ENCODE results near the gene RXFP3. TPM values are rescaled to one million over a fixed set of nuclear protein-coding genes. Genes with fewer than 3 reads are reported as not detected.

Gene RXFP3
- polyA plus RNA-seq, 1 donor (not counting 4 experiments of a cell fraction or from before 2014, with no cell fraction given): not detected

DNA sequence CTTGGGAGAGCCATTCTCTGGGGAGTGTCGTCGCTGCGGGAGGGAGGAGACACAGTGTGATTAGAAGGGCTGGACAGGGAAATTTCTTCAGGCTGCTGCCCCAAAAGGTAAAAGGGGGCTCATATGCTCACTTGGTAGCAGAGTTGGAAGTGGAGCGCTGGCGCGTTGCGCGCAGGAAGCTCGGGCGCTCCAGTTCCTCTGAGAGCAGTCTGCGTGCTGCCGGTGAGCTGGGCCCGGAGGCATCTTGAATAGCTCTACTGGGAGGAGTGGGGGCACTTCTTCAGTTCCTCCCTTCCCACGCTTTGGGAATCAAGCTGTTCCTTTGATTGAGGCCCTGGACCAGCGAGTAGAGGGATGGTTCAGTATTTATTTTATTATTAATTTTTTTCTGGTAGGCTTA lies 2.7 kb downstream of the RXFP3 start:
- DNase-seq (ENCODE audit: low read depth, low spot score): no peak
- no peak for FAIRE-seq
- no peaks in the 10 kb centered on the region for H3K9me1 ChIP-seq (ENCODE audit: control insufficient read depth, extremely low read depth, insufficient read depth, low read length)
- H3K9me3 ChIP-seq (ENCODE audit: control insufficient read depth, low read depth, low read length): no peaks in the 10 kb centered on the region
- H3K79me2 ChIP-seq (ENCODE audit: control insufficient read depth, insufficient read depth, low read length): no peaks in the 10 kb centered on the region
- no peaks in the 10 kb centered on the region for H3K36me3 ChIP-seq (ENCODE audit: control insufficient read depth in 2 of 2, extremely low read depth in 1 of 2, insufficient read depth in 2 of 2, low read length in 2 of 2)
- H3K4me2 ChIP-seq (ENCODE audit: control insufficient read depth, extremely low read depth, insufficient read depth, low read depth, low read length): no peak overlapping the region
- TF ChIP-seq, protein P1, sequence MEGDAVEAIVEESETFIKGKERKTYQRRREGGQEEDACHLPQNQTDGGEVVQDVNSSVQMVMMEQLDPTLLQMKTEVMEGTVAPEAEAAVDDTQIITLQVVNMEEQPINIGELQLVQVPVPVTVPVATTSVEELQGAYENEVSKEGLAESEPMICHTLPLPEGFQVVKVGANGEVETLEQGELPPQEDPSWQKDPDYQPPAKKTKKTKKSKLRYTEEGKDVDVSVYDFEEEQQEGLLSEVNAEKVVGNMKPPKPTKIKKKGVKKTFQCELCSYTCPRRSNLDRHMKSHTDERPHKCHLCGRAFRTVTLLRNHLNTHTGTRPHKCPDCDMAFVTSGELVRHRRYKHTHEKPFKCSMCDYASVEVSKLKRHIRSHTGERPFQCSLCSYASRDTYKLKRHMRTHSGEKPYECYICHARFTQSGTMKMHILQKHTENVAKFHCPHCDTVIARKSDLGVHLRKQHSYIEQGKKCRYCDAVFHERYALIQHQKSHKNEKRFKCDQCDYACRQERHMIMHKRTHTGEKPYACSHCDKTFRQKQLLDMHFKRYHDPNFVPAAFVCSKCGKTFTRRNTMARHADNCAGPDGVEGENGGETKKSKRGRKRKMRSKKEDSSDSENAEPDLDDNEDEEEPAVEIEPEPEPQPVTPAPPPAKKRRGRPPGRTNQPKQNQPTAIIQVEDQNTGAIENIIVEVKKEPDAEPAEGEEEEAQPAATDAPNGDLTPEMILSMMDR (optimal IDR thresholded peaks at IDR 0.05 in 1 of 3, IDR thresholded peaks at IDR 0.05 in 1 of 3, conservative IDR thresholded peaks at IDR 0.05 in 1 of 3; ENCODE audit: extremely low read depth in 1 of 3, insufficient read depth in 2 of 3, low read length in 3 of 3): no peak
- no peak for TF ChIP-seq EZH2 (IDR thresholded peaks at IDR 0.05; ENCODE audit: low read length)
- no peaks in the 10 kb centered on the region for H3K4me1 ChIP-seq (ENCODE audit: control insufficient read depth, extremely low read depth, insufficient read depth, low read length)
- H3K27me3 ChIP-seq (ENCODE audit: control insufficient read depth, extremely low read depth, insufficient read depth, low read length): peaks cover 37% of the 10 kb centered on the region
- no peak overlapping the region for H2AFZ ChIP-seq (ENCODE audit: control insufficient read depth, low read length)
- H3K27ac ChIP-seq (ENCODE audit: control insufficient read depth, insufficient read depth, low read length): no peak overlapping the region
- no peak overlapping the region for H3K4me3 ChIP-seq (ENCODE audit: control insufficient read depth in 2 of 3, extremely low read depth in 1 of 3, insufficient read depth in 2 of 3, low read depth in 1 of 3, low read length in 3 of 3)
- dilution Hi-C loops (cut with MboI; ENCODE audit: extremely low pct_ligation_motif_present, low sequenced_read_pairs): loop anchor here (25.0 kb wide), 1 partner anchor 452 kb away; no protein-coding TSS in a partner anchor
- H3K9ac ChIP-seq (ENCODE audit: control insufficient read depth, extremely low read depth, insufficient read depth, low read length): no peak overlapping the region
- no peaks in the 10 kb centered on the region for H4K20me1 ChIP-seq (ENCODE audit: control insufficient read depth, extremely low read depth, insufficient read depth, low read length)

DNA sequence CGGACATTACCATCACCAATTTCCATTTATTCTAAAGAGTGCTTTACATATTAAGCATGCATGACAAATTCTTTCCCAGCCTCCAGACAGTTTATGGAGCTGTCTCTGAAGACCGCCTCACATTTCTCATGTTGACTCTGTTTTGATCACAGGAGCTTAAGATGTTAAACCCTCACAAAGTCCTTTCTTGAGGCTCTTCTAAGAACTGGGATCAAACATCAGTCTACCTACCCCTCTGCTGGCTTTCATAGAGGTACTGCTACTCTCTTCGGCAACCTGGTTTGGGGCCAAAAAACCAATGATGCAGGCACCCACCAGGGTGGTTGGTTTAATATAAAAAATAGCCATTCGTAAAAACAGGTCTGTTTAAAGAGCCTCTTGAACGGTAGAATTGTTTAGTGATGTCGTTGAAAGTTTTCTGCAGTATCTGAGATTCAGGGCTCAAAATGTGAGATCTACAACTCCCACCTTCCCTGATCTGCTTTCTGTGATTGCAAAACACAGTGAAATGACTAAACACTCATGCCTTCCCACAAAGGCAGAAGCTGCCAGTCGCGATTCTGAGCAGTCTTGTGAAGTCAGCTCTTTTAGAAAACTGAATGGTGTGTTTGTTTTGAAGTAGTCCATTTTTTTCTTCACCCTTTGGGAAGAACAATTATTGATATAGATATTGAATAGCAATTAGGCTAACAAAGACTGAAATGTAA lies 3.5 kb downstream of the RXFP3 start:
- DNase-seq (ENCODE audit: low read depth, low spot score) (no peak), FAIRE-seq (no peak)
- Histone ChIP-seq H3K79me2 (ENCODE audit: control insufficient read depth, insufficient read depth, low read length) (no peaks in the 10 kb centered on the region), H2AFZ (ENCODE audit: control insufficient read depth, low read length) (no peak overlapping the region), H3K36me3 (ENCODE audit: control insufficient read depth in 2 of 2, extremely low read depth in 1 of 2, insufficient read depth in 2 of 2, low read length in 2 of 2) (no peaks in the 10 kb centered on the region), H3K9me1 (ENCODE audit: control insufficient read depth, extremely low read depth, insufficient read depth, low read length) (no peaks in the 10 kb centered on the region), H3K9ac (ENCODE audit: control insufficient read depth, extremely low read depth, insufficient read depth, low read length) (no peak overlapping the region), H3K9me3 (ENCODE audit: control insufficient read depth, low read depth, low read length) (no peaks in the 10 kb centered on the region), H3K4me2 (ENCODE audit: control insufficient read depth, extremely low read depth, insufficient read depth, low read depth, low read length) (no peak overlapping the region), H3K27ac (ENCODE audit: control insufficient read depth, insufficient read depth, low read length) (no peak overlapping the region), H3K4me3 (ENCODE audit: control insufficient read depth in 2 of 3, extremely low read depth in 1 of 3, insufficient read depth in 2 of 3, low read depth in 1 of 3, low read length in 3 of 3) (no peak overlapping the region), H3K27me3 (ENCODE audit: control insufficient read depth, extremely low read depth, insufficient read depth, low read length) (peaks cover 37% of the 10 kb centered on the region), H3K4me1 (ENCODE audit: control insufficient read depth, extremely low read depth, insufficient read depth, low read length) (no peaks in the 10 kb centered on the region), H4K20me1 (ENCODE audit: control insufficient read depth, extremely low read depth, insufficient read depth, low read length) (no peaks in the 10 kb centered on the region)
- dilution Hi-C loops (cut with MboI; ENCODE audit: extremely low pct_ligation_motif_present, low sequenced_read_pairs): loop anchor here (25.0 kb wide), 1 partner anchor 452 kb away; no protein-coding TSS in a partner anchor
- TF ChIP-seq EZH2 (IDR thresholded peaks at IDR 0.05; ENCODE audit: low read length): no peak
- TF ChIP-seq, protein P1 (optimal IDR thresholded peaks at IDR 0.05 in 1 of 3, IDR thresholded peaks at IDR 0.05 in 1 of 3, conservative IDR thresholded peaks at IDR 0.05 in 1 of 3; ENCODE audit: extremely low read depth in 1 of 3, insufficient read depth in 2 of 3, low read length in 3 of 3): no peak

All from keratinocyte (primary cell).